Superior temporal gyrus (tissue), 1 donor: ENCODE data around the gene HIGD1A.
A peak's percentile ranks its signal among the peaks of the same experiment; 100 is the strongest.

Source experiments
- DNase-seq: peaks from one replicate; pipeline ENCODE4 v3.0.0-alpha.2; 2016; ENCODE audit errors: extremely low spot score

Gene HIGD1A

GRCh38 chr3:42755681-42756578 lies 48.4 kb downstream of the HIGD1A start:
- DNase-seq = peak; percentile 54

GRCh38 chr3:42753757-42754156 lies 50.5 kb downstream of the HIGD1A start:
- no peak for DNase-seq

- DNase-seq = no peak
These were observed 51.3 kb downstream of the HIGD1A start for GRCh38 chr3:42752961-42753360.

- DNase-seq = no peak
These were observed 51.8 kb downstream of the HIGD1A start for GRCh38 chr3:42752441-42752840.

GRCh38 chr3:42751609-42752008 lies 52.7 kb downstream of the HIGD1A start:
- no peak for DNase-seq

- no peak for DNase-seq
These were observed 53.5 kb downstream of the HIGD1A start for GRCh38 chr3:42750834-42751233.

- DNase-seq = peak; percentile 85
These were observed 54.5 kb downstream of the HIGD1A start for GRCh38 chr3:42749753-42750231.

GRCh38 chr3:42749025-42749752 lies 55.1 kb downstream of the HIGD1A start:
- DNase-seq = no peak

- no peak for DNase-seq
These were observed 56.7 kb downstream of the HIGD1A start for GRCh38 chr3:42747581-42747980.

GRCh38 chr3:42746455-42747450 lies 57.5 kb downstream of the HIGD1A start:
- DNase-seq = peak; percentile 72

GRCh38 chr3:42745776-42746454 lies 58.4 kb downstream of the HIGD1A start:
- no peak for DNase-seq

GRCh38 chr3:42745291-42745745 lies 59.0 kb downstream of the HIGD1A start:
- peak; percentile 53 for DNase-seq

- no peak for DNase-seq
These were observed 60.9 kb downstream of the HIGD1A start for GRCh38 chr3:42743204-42743995.

GRCh38 chr3:42742688-42743087 lies 61.6 kb downstream of the HIGD1A start:
- DNase-seq = no peak

- no peak for DNase-seq
These were observed 62.0 kb downstream of the HIGD1A start for GRCh38 chr3:42742259-42742658.

GRCh38 chr3:42741796-42742195 lies 62.5 kb downstream of the HIGD1A start:
- DNase-seq = no peak

GRCh38 chr3:42739401-42740158 lies 64.7 kb downstream of the HIGD1A start:
- DNase-seq = peak; percentile 84

- no peak for DNase-seq
These were observed 67.8 kb downstream of the HIGD1A start for GRCh38 chr3:42736531-42736930.

- no peak for DNase-seq
These were observed 68.2 kb downstream of the HIGD1A start for GRCh38 chr3:42736081-42736480.
